ENCODE measurements around the gene CROCC.
A peak's percentile ranks its signal among the peaks of the same experiment; 100 is the strongest.

Gene CROCC

GRCh38 chr1:16969057-16969611, 47.4 kb downstream of the CROCC start:
- in situ Hi-C loops (cut with HindIII; ENCODE audit: low sequenced_read_pairs), result no loop called here
- no peak for TF ChIP-seq CTCF (IDR thresholded peaks at IDR 0.05; ENCODE audit: low read depth, low read length)
- no peak overlapping the region for H3K4me3 ChIP-seq (ENCODE audit: low read depth, low read length)
- DNase-seq (ENCODE audit: low read depth, low spot score), result no peak

GRCh38 chr1:16969651-16970050, 47.9 kb downstream of the CROCC start:
- in situ Hi-C loops (cut with HindIII; ENCODE audit: low sequenced_read_pairs), result no loop called here
- DNase-seq (ENCODE audit: low read depth, low spot score), result no peak
- TF ChIP-seq CTCF (IDR thresholded peaks at IDR 0.05; ENCODE audit: low read depth, low read length), result no peak
- H3K4me3 ChIP-seq (ENCODE audit: low read depth, low read length), result no peak overlapping the region

- H3K4me3 ChIP-seq (ENCODE audit: low read depth, low read length), result no peak overlapping the region
- TF ChIP-seq CTCF (IDR thresholded peaks at IDR 0.05; ENCODE audit: low read depth, low read length), result no peak
- in situ Hi-C loops (cut with HindIII; ENCODE audit: low sequenced_read_pairs), result no loop called here
- no peak for DNase-seq (ENCODE audit: low read depth, low spot score)
These were observed 48.6 kb downstream of the CROCC start for GRCh38 chr1:16970132-16970910.

GRCh38 chr1:16971341-16972188, 49.8 kb downstream of the CROCC start:
- DNase-seq (ENCODE audit: low read depth, low spot score), result peak; percentile 64
- no peak overlapping the region for H3K4me3 ChIP-seq (ENCODE audit: low read depth, low read length)
- in situ Hi-C loops (cut with HindIII; ENCODE audit: low sequenced_read_pairs), result no loop called here
- no peak for TF ChIP-seq CTCF (IDR thresholded peaks at IDR 0.05; ENCODE audit: low read depth, low read length)

GRCh38 chr1:16972189-16972895, 50.6 kb downstream of the CROCC start:
- in situ Hi-C loops (cut with HindIII; ENCODE audit: low sequenced_read_pairs), result no loop called here
- no peak for DNase-seq (ENCODE audit: low read depth, low spot score)
- no peak for TF ChIP-seq CTCF (IDR thresholded peaks at IDR 0.05; ENCODE audit: low read depth, low read length)
- no peak overlapping the region for H3K4me3 ChIP-seq (ENCODE audit: low read depth, low read length)

- TF ChIP-seq CTCF (IDR thresholded peaks at IDR 0.05; ENCODE audit: low read depth, low read length), result no peak
- DNase-seq (ENCODE audit: low read depth, low spot score), result no peak
- in situ Hi-C loops (cut with HindIII; ENCODE audit: low sequenced_read_pairs), result no loop called here
- no peak overlapping the region for H3K4me3 ChIP-seq (ENCODE audit: low read depth, low read length)
These were observed 51.5 kb downstream of the CROCC start for GRCh38 chr1:16973215-16973614.

All from astrocyte of the spinal cord (primary cell).